Heart left ventricle (tissue), 16 donors: Measurements from ENCODE around the gene ABCA6. TPM values are rescaled to one million over a fixed set of nuclear protein-coding genes. Genes with fewer than 3 reads are reported as not detected.

ENCODE experiments used
- ATAC-seq, 4 donors: fragments of 200-7000 bp; cut with Tn5 transposase; one replicate each; pipeline ENCODE4 v1.9.1; 2020 to 2022; ENCODE audit warnings: moderate library complexity in 4 of 4, mild to moderate bottlenecking in 3 of 4, moderate number of reproducible peaks in 1 of 4
- DNase-seq, 5 donors: peaks; one replicate each; pipeline ENCODE4 v3.0.0-alpha.2; 2020
- H3K27ac ChIP-seq, 12 donors: fragments of 200-600 bp; sonication (generic) in 4 of 12; one replicate each; pipeline versions ENCODE4 v1.5.0 to v1.8.0; 2016 to 2022; ENCODE audit warnings: mild to moderate bottlenecking in 2 of 12
- H3K27me3 ChIP-seq, 9 donors: fragments of 200-600 bp; sonication (generic) in 2 of 9; one replicate each; pipeline versions ENCODE4 v1.5.1 to v1.8.0; 2016 to 2022; ENCODE audit warnings: mild to moderate bottlenecking in 3 of 9
- H3K36me3 ChIP-seq, 9 donors: fragments of 200-600 bp; sonication (generic) in 2 of 9; one replicate each; pipeline versions ENCODE4 v1.5.0 to v1.8.0; 2018 to 2022; ENCODE audit warnings: mild to moderate bottlenecking in 2 of 9
- H3K4me1 ChIP-seq, 12 donors: fragments of 200-600 bp; sonication (generic) in 4 of 12; one replicate each; pipeline versions ENCODE4 v1.5.0 to v1.8.0; 2016 to 2022; ENCODE audit warnings: mild to moderate bottlenecking in 3 of 12
- H3K4me3 ChIP-seq, 12 donors: fragments of 200-600 bp; sonication (generic) in 4 of 12; one replicate each; pipeline versions ENCODE4 v1.5.0 to v1.8.0; 2017 to 2022; ENCODE audit warnings: mild to moderate bottlenecking in 9 of 12, moderate library complexity in 4 of 12
- H3K9me3 ChIP-seq, 12 donors: fragments of 200-600 bp; sonication (generic) in 4 of 12; one replicate each; pipeline versions ENCODE4 v1.5.0 to v1.8.0; 2016 to 2022; ENCODE audit warnings: mild to moderate bottlenecking in 1 of 12
- CTCF ChIP-seq, 12 donors: fragments of 200-600 bp; sonication (generic) in 4 of 12; IDR thresholded peaks; one replicate each; pipeline versions ENCODE4 v1.5.0 to v1.8.0; 2018 to 2022; ENCODE audit warnings: antibody characterized with exemption in 12 of 12, mild to moderate bottlenecking in 5 of 12
- POLR2A ChIP-seq, 2 donors: fragments of 450-650 bp; IDR thresholded peaks; one replicate each; pipeline ENCODE4 v1.6.1; 2017; ENCODE audit warnings: antibody characterized with exemption in 2 of 2, mild to moderate bottlenecking in 2 of 2, moderate library complexity in 2 of 2
- WGBS, 4 donors: extraction: QIAGEN DNeasy Blood & Tissue Kit in 2 of 4; methylation state at CpG; one replicate each; pipeline versions ENCODE4 v1.1.5 to v1.1.7; 2013 to 2018; 5-methylcytosine and 5-hydroxymethylcytosine counted together
- intact Hi-C, 10 donors: fragments of 100-400 bp; cut with DNase I; formaldehyde crosslinking; loops; one replicate each; pipeline versions ENCODE4 v1.11.1 to v1.14.2; 2022
- polyA plus RNA-seq, 2 donors: library from polyadenylated mRNA; stranded (reverse); fragments of 200-250 nt; gene quantifications; one replicate each; pipeline ENCODE4 v1.2.3, GENCODE V29; 2013
- total RNA-seq, 9 donors: library from RNA; depleted of rRNA in 2 of 9; stranded (reverse); fragments of >200 nt in 2 of 9; fragmentation: NEBNext Ultra II Directional in 3 of 9; extraction: Animal tissue kit (Norgen Biotek cat#: 25700) in 3 of 9; gene quantifications; one replicate each; pipeline versions ENCODE4 v1.1.0 to v1.2.4, GENCODE V29; 2016 to 2023
- donor health status: ischemic (EF 13 %, LVEDD 7.1; RV severe dilation, severe dysfunction).
- donor health status: healthy with polysubstance abuse.
- donor health status: DM: no; HTN: yes; CAD: no.
- donor health status: DM: no; HTN: no; CAD: no.
- donor health status: ischemic (EF 25% LVEDD 6.9; RV normal size, moderate dysfunction).
- donor health status: ischemic (EF 25% LVEDD 5.7; RV mildly dilated, moderate dysfunction).
- donor health status: healthy.
- donor health status: DM: yes; HTN: yes; CAD: no.
- donor health status: ischemic (EF 35%, LVEDD 5.7; RV mildly dilated, moderate dysfunction).
- donor health status: nonischemic (EF 11% LVEDD 7.7; RV severe dilation, severe dysfunction).
- donor health status: DM: yes; HTN: yes; CAD: no.
- donor health status: PGD.
- donor health status: ischemic (EF 29% LVEDD 5.4; RV normal size, mild dysfunction).
- donor health status: nonischemic (EF 23%, LVEDD 6.1; RV moderate dilation, normal function).

ABCA6 gene
- total and polyA plus RNA-seq, 11 donors: 5.7 to 30.1 (median 18.0) TPM

GRCh38 chr17:69105907-69106730, 35.6 kb downstream of the ABCA6 start:
- H3K36me3 ChIP-seq: peaks cover 0 to 88% (median 13%) of the 10 kb centered on the region in 9 donors

GRCh38 chr17:69103557-69104233, 38.0 kb downstream of the ABCA6 start:
- WGBS, 4 donors: 83 to 89% (median 87%) methylated on average over 9 of the region's 9 CpGs

More at GRCh38 chr17:69105907-69106730, 35.6 kb downstream of the ABCA6 start:
- ATAC-seq (no peak), DNase-seq (no peak)
- TF ChIP-seq CTCF (IDR thresholded peaks at IDR 0.05) (no peak), POLR2A (IDR thresholded peaks at IDR 0.05) (no peak)
- intact Hi-C loops: loop anchor here in 1 of 10 donors (10.0 kb wide), 1 partner anchor 59 kb away; no protein-coding TSS in a partner anchor
- Histone ChIP-seq H3K27ac (no peak overlapping the region), H3K4me3 (no peak overlapping the region), H3K9me3 (no peaks in the 10 kb centered on the region), H3K27me3 (no peaks in the 10 kb centered on the region), H3K4me1 (peaks cover 0 to 6% (median 0%) of the 10 kb centered on the region in 12 donors)
- 68 to 75% (median 72%) methylated on average over 10 of the region's 10 CpGs for WGBS, 4 donors

GRCh38 chr17:69098625-69099024, 43.1 kb downstream of the ABCA6 start:
- DNase-seq (no peak), ATAC-seq (no peak)
- no peaks in the 10 kb centered on the region for H3K9me3 ChIP-seq
- H3K27ac ChIP-seq: peak overlapping the region in 1 of 12 donors; percentile 65
- H3K36me3 ChIP-seq: peaks cover 0 to 88% (median 21%) of the 10 kb centered on the region in 9 donors
- no peaks in the 10 kb centered on the region for H3K27me3 ChIP-seq
- H3K4me3 ChIP-seq: no peak overlapping the region
- intact Hi-C loops: loop anchor here in 1 of 10 donors (10.0 kb wide), 1 partner anchor 54 kb away; no protein-coding TSS in a partner anchor
- peaks cover 0 to 32% (median 0%) of the 10 kb centered on the region in 12 donors for H3K4me1 ChIP-seq
- 84 to 88% (median 87%) methylated on average over 4 of the region's 4 CpGs for WGBS, 4 donors
- no peak for TF ChIP-seq POLR2A (IDR thresholded peaks at IDR 0.05)
- TF ChIP-seq CTCF (IDR thresholded peaks at IDR 0.05): no peak

More at GRCh38 chr17:69103557-69104233, 38.0 kb downstream of the ABCA6 start:
- H3K4me3 ChIP-seq: no peak overlapping the region
- intact Hi-C loops: loop anchor here in 1 of 10 donors (10.0 kb wide), 1 partner anchor 61 kb away; no protein-coding TSS in a partner anchor
- DNase-seq (no peak), ATAC-seq (no peak)
- H3K9me3 ChIP-seq: no peaks in the 10 kb centered on the region
- H3K4me1 ChIP-seq: peaks cover 0 to 10% (median 0%) of the 10 kb centered on the region in 12 donors
- no peak overlapping the region for H3K27ac ChIP-seq
- no peaks in the 10 kb centered on the region for H3K27me3 ChIP-seq
- TF ChIP-seq CTCF (IDR thresholded peaks at IDR 0.05) (no peak), POLR2A (IDR thresholded peaks at IDR 0.05) (no peak)
- H3K36me3 ChIP-seq: peaks cover 0 to 87% (median 10%) of the 10 kb centered on the region in 9 donors

- 68 to 78% (median 73%) methylated on average over 1 of the region's 1 CpG for WGBS, 4 donors
- Histone ChIP-seq H3K36me3 (peaks cover 0 to 78% (median 19%) of the 10 kb centered on the region in 9 donors), H3K27me3 (no peaks in the 10 kb centered on the region), H3K27ac (no peak overlapping the region), H3K9me3 (no peaks in the 10 kb centered on the region), H3K4me1 (peaks cover 0 to 47% (median 0%) of the 10 kb centered on the region in 12 donors), H3K4me3 (no peak overlapping the region)
- ATAC-seq: no peak
- no peak for TF ChIP-seq POLR2A (IDR thresholded peaks at IDR 0.05)
- no peak for TF ChIP-seq CTCF (IDR thresholded peaks at IDR 0.05)
- no peak for DNase-seq
- intact Hi-C loops: loop anchor here in 1 of 10 donors (10.0 kb wide), 1 partner anchor 52 kb away; no protein-coding TSS in a partner anchor
These were observed 45.2 kb downstream of the ABCA6 start for GRCh38 chr17:69096541-69096940.
